Panc1 (cell line): ENCODE results near the gene MGA. TPM values are rescaled to one million over a fixed set of nuclear protein-coding genes. Genes with fewer than 3 reads are reported as not detected.
A peak's percentile ranks its signal among the peaks of the same experiment; 100 is the strongest.

ENCODE experiments used
- ATAC-seq: fragments of 200-7000 bp; cut with Tn5 transposase; 2 replicates; pipeline ENCODE4 v1.9.1; 2020; ENCODE audit warnings: mild to moderate bottlenecking, moderate library complexity
- BruUV-seq: library from RNA; stranded (reverse); fragments of 400-500 nt; replicated peaks from 2 replicates; lab custom pipeline; 2021; lab: Mats Ljungman, UMichigan
- CTCF ChIA-PET: fragments of 300-600 bp; sonication (Branson Sonifier 250); formaldehyde crosslinking; loops from one replicate; lab custom pipeline; 2022; ENCODE audit warnings: antibody characterized with exemption; lab: Charles Lee
- POLR2A ChIA-PET: fragments of 300-600 bp; sonication (Branson Sonifier 250); formaldehyde crosslinking; loops from one replicate; lab custom pipeline; 2022; ENCODE audit warnings: antibody characterized with exemption; lab: Charles Lee
- DNase-seq: peaks from one replicate; pipeline ENCODE4 v3.0.0-alpha.2; 2010; ENCODE audit warnings: low read depth, low spot score
- H3K27ac ChIP-seq: 2 replicates; pipeline ENCODE4 v1.5.1; 2011; ENCODE audit warnings: mild to moderate bottlenecking, low read length, inconsistent platforms
- H3K27me3 ChIP-seq: fragments of 200-500 bp; sonication (Bioruptor generic); 2 replicates; pipeline ENCODE4 v1.6.0; 2014; ENCODE audit warnings: low read length, inconsistent platforms; ENCODE audit not compliant: control insufficient read depth, insufficient read depth
- H3K36me3 ChIP-seq: fragments of 200-500 bp; sonication (Bioruptor generic); 2 replicates; pipeline ENCODE4 v1.5.1; 2014; ENCODE audit warnings: inconsistent platforms, mild to moderate bottlenecking, low read length, moderate library complexity; ENCODE audit not compliant: control insufficient read depth, insufficient read depth
- H3K4me1 ChIP-seq: 2 replicates; pipeline ENCODE4 v1.5.1; 2011; ENCODE audit warnings: inconsistent platforms, mild to moderate bottlenecking, low read length, moderate library complexity; ENCODE audit not compliant: control insufficient read depth, insufficient read depth
- H3K4me3 ChIP-seq, 2 experiments: 2 replicates each; pipeline ENCODE4 v1.5.1; 2011 to 2012; ENCODE audit warnings: low read depth in 2 of 2, low read length in 2 of 2, mild to moderate bottlenecking in 2 of 2, inconsistent platforms in 1 of 2, moderate library complexity in 1 of 2
- H3K9me3 ChIP-seq: fragments of 200-500 bp; sonication (Bioruptor generic); 2 replicates; pipeline ENCODE4 v1.5.1; 2014; ENCODE audit warnings: low read depth, mild to moderate bottlenecking, inconsistent platforms, low read length, moderate library complexity; ENCODE audit not compliant: control insufficient read depth, insufficient read depth
- CTCF ChIP-seq: fragments of 450-650 bp; IDR thresholded peaks from 2 replicates; pipeline ENCODE4 v1.5.1; 2017; ENCODE audit warnings: mild to moderate bottlenecking
- POLR2AphosphoS5 ChIP-seq: IDR thresholded peaks from 2 replicates; pipeline ENCODE4 v1.6.1; 2012; ENCODE audit warnings: mild to moderate bottlenecking, low read depth, low read length, moderate library complexity
- REST ChIP-seq, 2 experiments: IDR thresholded peaks; 2 replicates each; pipeline ENCODE4 v1.6.1; 2011 to 2012; ENCODE audit warnings: low read depth in 2 of 2, control low read depth in 1 of 2, low read length in 1 of 2, mild to moderate bottlenecking in 1 of 2, moderate library complexity in 1 of 2; ENCODE audit not compliant: insufficient read depth in 1 of 2
- SIN3A ChIP-seq: IDR thresholded peaks from 2 replicates; pipeline ENCODE4 v1.6.1; 2012; ENCODE audit warnings: low read depth, mild to moderate bottlenecking, low read length, moderate library complexity, borderline replicate concordance; ENCODE audit not compliant: insufficient read depth
- TCF7L2 ChIP-seq: IDR thresholded peaks from 2 replicates; pipeline ENCODE4 v1.6.1; 2011; ENCODE audit warnings: mild to moderate bottlenecking, low read depth, low read length, inconsistent platforms
- in situ Hi-C: cut with HindIII; loops from 2 replicates; pipeline ENCODE4 v1.10.0; 2016; ENCODE audit warnings: low sequenced_read_pairs, low pct_unique_long_range_greater_than_20kb
- intact Hi-C: fragments of 100-400 bp; cut with micrococcal nuclease; formaldehyde crosslinking; loops from one replicate; pipeline ENCODE4 v1.10.0; 2022; ENCODE audit not compliant: unreplicated experiment
- total RNA-seq: library from RNA; stranded (reverse); gene quantifications from one replicate; pipeline ENCODE4 v1.2.1, GENCODE V29; 2021; ENCODE audit not compliant: unreplicated experiment

MGA gene
- total RNA-seq, 1 experiment from 2014 or later, result 43.6 TPM

GRCh38 chr15:41656188-41656587 is 4.0 kb upstream of the MGA start:
- H3K36me3 ChIP-seq, result no peaks in the 10 kb centered on the region
- POLR2A ChIA-PET, result no interaction called here
- ATAC-seq (no peak), DNase-seq (no peak)
- no peaks in the 10 kb centered on the region for H3K9me3 ChIP-seq
- no peak for TF ChIP-seq TCF7L2
- TF ChIP-seq CTCF, result no peak
- no peak for TF ChIP-seq SIN3A
- no peak for TF ChIP-seq REST (IDR thresholded peaks at IDR 0.05; ENCODE audit: insufficient read depth in 1 of 2, low read depth in 2 of 2, low read length in 1 of 2)
- no peak for TF ChIP-seq POLR2AphosphoS5
- H3K4me3 ChIP-seq, result no peak overlapping the region
- in situ Hi-C loops (no loop called here), intact Hi-C loops (no loop called here)
- peak overlapping the region; percentile 41 for H3K27ac ChIP-seq
- H3K4me1 ChIP-seq, result peaks cover 26% of the 10 kb centered on the region
- H3K27me3 ChIP-seq, result no peaks in the 10 kb centered on the region
- CTCF ChIA-PET, result no interaction called here
- no TSS peak for BruUV-seq

GRCh38 chr15:41658689-41659088 is 1.5 kb upstream of the MGA start:
- no peak for TF ChIP-seq REST (IDR thresholded peaks at IDR 0.05; ENCODE audit: insufficient read depth in 1 of 2, low read depth in 2 of 2, low read length in 1 of 2)
- TF ChIP-seq SIN3A, result no peak
- TF ChIP-seq TCF7L2, result no peak
- TF ChIP-seq CTCF, result no peak
- no peak for TF ChIP-seq POLR2AphosphoS5
- POLR2A ChIA-PET, result no interaction called here
- CTCF ChIA-PET, result no interaction called here
- in situ Hi-C loops, result no loop called here
- Histone ChIP-seq H3K27me3 (no peaks in the 10 kb centered on the region), H3K4me3 (no peak overlapping the region), H3K9me3 (no peaks in the 10 kb centered on the region), H3K4me1 (peaks cover 45% of the 10 kb centered on the region), H3K36me3 (no peaks in the 10 kb centered on the region), H3K27ac (peak overlapping the region; percentile 71)
- no TSS peak for BruUV-seq
- intact Hi-C loops, result no loop called here
- no peak for DNase-seq
- ATAC-seq, result no peak
